Measurements from ENCODE around the gene PDE3A. TPM values are rescaled to one million over a fixed set of nuclear protein-coding genes. Genes with fewer than 3 reads are reported as not detected.

PDE3A gene
- total RNA-seq, 1 experiment from 2014 or later: 0.80 TPM

- Histone ChIP-seq H3K27me3 (replicated peaks; ENCODE audit: insufficient read depth, low read depth, low read length, poor library complexity) (no peaks in the 10 kb centered on the region), H3K4me3 (ENCODE audit: low read depth, low read length, poor library complexity, severe bottlenecking) (no peak overlapping the region), H3K27ac (ENCODE audit: low read depth, low read length, poor library complexity, severe bottlenecking) (no peak overlapping the region), H3K9me3 (ENCODE audit: low read depth, low read length, poor library complexity, severe bottlenecking) (no peaks in the 10 kb centered on the region), H3K36me3 (ENCODE audit: insufficient read depth, low read length, poor library complexity, severe bottlenecking) (no peaks in the 10 kb centered on the region), H3K4me1 (ENCODE audit: insufficient read depth, low read length, poor library complexity, severe bottlenecking) (no peaks in the 10 kb centered on the region)
- intact Hi-C loops (cut with micrococcal nuclease; ENCODE audit: unreplicated experiment): no loop called here
- POLR2A ChIA-PET (ENCODE audit: low non-redundant PET): no interaction called here
- DNase-seq (ENCODE audit: low spot score): no peak
- BruUV-seq (replicated peaks): no TSS peak
- TF ChIP-seq, protein P1, sequence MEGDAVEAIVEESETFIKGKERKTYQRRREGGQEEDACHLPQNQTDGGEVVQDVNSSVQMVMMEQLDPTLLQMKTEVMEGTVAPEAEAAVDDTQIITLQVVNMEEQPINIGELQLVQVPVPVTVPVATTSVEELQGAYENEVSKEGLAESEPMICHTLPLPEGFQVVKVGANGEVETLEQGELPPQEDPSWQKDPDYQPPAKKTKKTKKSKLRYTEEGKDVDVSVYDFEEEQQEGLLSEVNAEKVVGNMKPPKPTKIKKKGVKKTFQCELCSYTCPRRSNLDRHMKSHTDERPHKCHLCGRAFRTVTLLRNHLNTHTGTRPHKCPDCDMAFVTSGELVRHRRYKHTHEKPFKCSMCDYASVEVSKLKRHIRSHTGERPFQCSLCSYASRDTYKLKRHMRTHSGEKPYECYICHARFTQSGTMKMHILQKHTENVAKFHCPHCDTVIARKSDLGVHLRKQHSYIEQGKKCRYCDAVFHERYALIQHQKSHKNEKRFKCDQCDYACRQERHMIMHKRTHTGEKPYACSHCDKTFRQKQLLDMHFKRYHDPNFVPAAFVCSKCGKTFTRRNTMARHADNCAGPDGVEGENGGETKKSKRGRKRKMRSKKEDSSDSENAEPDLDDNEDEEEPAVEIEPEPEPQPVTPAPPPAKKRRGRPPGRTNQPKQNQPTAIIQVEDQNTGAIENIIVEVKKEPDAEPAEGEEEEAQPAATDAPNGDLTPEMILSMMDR (conservative IDR thresholded peaks at IDR 0.05; ENCODE audit: low read depth, low read length): no peak
- no peak for TF ChIP-seq EZH2 (IDR thresholded peaks at IDR 0.05; ENCODE audit: borderline replicate concordance, low read depth, low read length, poor library complexity, severe bottlenecking)
- CTCF ChIA-PET: no interaction called here
Observed at GRCh38 chr12:20360407-20360806, 7.9 kb upstream of the PDE3A start.

GRCh38 chr12:20361416-20361815, 6.9 kb upstream of the PDE3A start:
- intact Hi-C loops (cut with micrococcal nuclease; ENCODE audit: unreplicated experiment): no loop called here
- Histone ChIP-seq H3K4me3 (ENCODE audit: low read depth, low read length, poor library complexity, severe bottlenecking) (no peak overlapping the region), H3K4me1 (ENCODE audit: insufficient read depth, low read length, poor library complexity, severe bottlenecking) (no peaks in the 10 kb centered on the region), H3K36me3 (ENCODE audit: insufficient read depth, low read length, poor library complexity, severe bottlenecking) (no peaks in the 10 kb centered on the region), H3K27ac (ENCODE audit: low read depth, low read length, poor library complexity, severe bottlenecking) (no peak overlapping the region), H3K27me3 (replicated peaks; ENCODE audit: insufficient read depth, low read depth, low read length, poor library complexity) (peaks cover 9% of the 10 kb centered on the region), H3K9me3 (ENCODE audit: low read depth, low read length, poor library complexity, severe bottlenecking) (no peaks in the 10 kb centered on the region)
- DNase-seq (ENCODE audit: low spot score): no peak
- BruUV-seq (replicated peaks): no TSS peak
- ChIA-PET POLR2A (ENCODE audit: low non-redundant PET) (no interaction called here), CTCF (no interaction called here)
- TF ChIP-seq, protein P1 (conservative IDR thresholded peaks at IDR 0.05; ENCODE audit: low read depth, low read length): no peak
- TF ChIP-seq EZH2 (IDR thresholded peaks at IDR 0.05; ENCODE audit: borderline replicate concordance, low read depth, low read length, poor library complexity, severe bottlenecking): no peak

GRCh38 chr12:20364501-20364900, 3.8 kb upstream of the PDE3A start:
- Histone ChIP-seq H3K9me3 (ENCODE audit: low read depth, low read length, poor library complexity, severe bottlenecking) (no peaks in the 10 kb centered on the region), H3K27ac (ENCODE audit: low read depth, low read length, poor library complexity, severe bottlenecking) (no peak overlapping the region), H3K4me3 (ENCODE audit: low read depth, low read length, poor library complexity, severe bottlenecking) (no peak overlapping the region), H3K27me3 (replicated peaks; ENCODE audit: insufficient read depth, low read depth, low read length, poor library complexity) (peaks cover 15% of the 10 kb centered on the region), H3K4me1 (ENCODE audit: insufficient read depth, low read length, poor library complexity, severe bottlenecking) (no peaks in the 10 kb centered on the region), H3K36me3 (ENCODE audit: insufficient read depth, low read length, poor library complexity, severe bottlenecking) (no peaks in the 10 kb centered on the region)
- ChIA-PET CTCF (no interaction called here), POLR2A (ENCODE audit: low non-redundant PET) (no interaction called here)
- no peak for TF ChIP-seq EZH2 (IDR thresholded peaks at IDR 0.05; ENCODE audit: borderline replicate concordance, low read depth, low read length, poor library complexity, severe bottlenecking)
- TF ChIP-seq, protein P1 (conservative IDR thresholded peaks at IDR 0.05; ENCODE audit: low read depth, low read length): no peak
- DNase-seq (ENCODE audit: low spot score): no peak
- BruUV-seq (replicated peaks): no TSS peak
- intact Hi-C loops (cut with micrococcal nuclease; ENCODE audit: unreplicated experiment): no loop called here
